GM12878 (cell line): ENCODE measurements around the gene C1orf174. TPM values are rescaled to one million over a fixed set of nuclear protein-coding genes. Genes with fewer than 3 reads are reported as not detected.

Source experiments
- CHD2 ChIP-seq: IDR thresholded peaks from 2 replicates; pipeline ENCODE4 v1.6.1; 2011; ENCODE audit warnings: low read depth, low read length, improper control_type of control experiment, borderline replicate concordance
- SIN3A ChIP-seq: IDR thresholded peaks from 2 replicates; pipeline ENCODE4 v1.6.1; 2012; ENCODE audit warnings: low read depth, low read length, improper control_type of control experiment
- YY1 ChIP-seq: IDR thresholded peaks from 2 replicates; pipeline ENCODE4 v1.6.1; 2011; ENCODE audit warnings: low read depth, mild to moderate bottlenecking, low read length
- polyA plus RNA-seq, 11 experiments: library from polyadenylated mRNA; depleted of rRNA in 4 of 11; unstranded in 6 of 11; stranded (reverse) in 5 of 11; fragments of >200 nt; fragmentation: Nextera tagmentation in 4 of 11; fragmentation: Illumina TruSeq in 1 of 11; extraction: Ambion mirVana in 4 of 11; extraction: Trizol in 1 of 11; gene quantifications; 1 replicate in 1 of 11; 2 replicates in 10 of 11; pipeline versions ENCODE4 v1.2.1 to v1.2.3, GENCODE V29; 2011 to 2016; ENCODE audit warnings: inconsistent platforms in 2 of 11, missing spikeins in 2 of 11, low read depth in 1 of 11
- total RNA-seq, 4 experiments: library from RNA; depleted of rRNA in 3 of 4; stranded (reverse); fragments of >200 nt in 3 of 4; fragmentation: Illumina TruSeq in 1 of 4; extraction: Trizol in 1 of 4; gene quantifications; 2 replicates each; pipeline versions ENCODE4 v1.2.1 to v1.2.3, GENCODE V29; 2013 to 2021
- TF ChIP-seq, protein P1 (sequence below): fragments of 450-650 bp; IDR thresholded peaks from 2 replicates; pipeline ENCODE4 v1.6.1; 2018; ENCODE audit warnings: borderline replicate concordance, mild to moderate bottlenecking; ENCODE audit not compliant: partially characterized antibody
- TF ChIP-seq, protein P2 (sequence below): fragments of 450-650 bp; formaldehyde crosslinking; IDR thresholded peaks from 2 replicates; pipeline ENCODE4 v1.4.0; 2022; ENCODE audit warnings: mild to moderate bottlenecking, moderate library complexity
- TF ChIP-seq, protein P3 (sequence below): IDR thresholded peaks from 2 replicates; pipeline ENCODE4 v1.6.1; 2012; ENCODE audit warnings: mild to moderate bottlenecking, low read depth, low read length
- TF ChIP-seq, protein P4 (sequence below): fragments of 450-650 bp; IDR thresholded peaks from 2 replicates; pipeline ENCODE4 v1.6.1; 2017; ENCODE audit warnings: mild to moderate bottlenecking
- TF ChIP-seq, protein P5 (sequence below): IDR thresholded peaks from 2 replicates; pipeline ENCODE4 v1.6.1; 2012; ENCODE audit warnings: improper control_type of control experiment, low read depth, low read length; ENCODE audit not compliant: insufficient replicate concordance
- TF ChIP-seq, protein P6 (sequence below): IDR thresholded peaks from 2 replicates; pipeline ENCODE4 v1.6.1; 2011; ENCODE audit warnings: borderline replicate concordance, low read depth, mild to moderate bottlenecking, moderate library complexity, low read length; ENCODE audit not compliant: insufficient read depth, poor library complexity, severe bottlenecking

The C1orf174 gene
- total and polyA plus RNA-seq, 10 of the 15 experiments (the other 5 are each of a cell fraction or from before 2014, with no cell fraction given): 17.5 to 35.4 (median 25.1) TPM

DNA sequence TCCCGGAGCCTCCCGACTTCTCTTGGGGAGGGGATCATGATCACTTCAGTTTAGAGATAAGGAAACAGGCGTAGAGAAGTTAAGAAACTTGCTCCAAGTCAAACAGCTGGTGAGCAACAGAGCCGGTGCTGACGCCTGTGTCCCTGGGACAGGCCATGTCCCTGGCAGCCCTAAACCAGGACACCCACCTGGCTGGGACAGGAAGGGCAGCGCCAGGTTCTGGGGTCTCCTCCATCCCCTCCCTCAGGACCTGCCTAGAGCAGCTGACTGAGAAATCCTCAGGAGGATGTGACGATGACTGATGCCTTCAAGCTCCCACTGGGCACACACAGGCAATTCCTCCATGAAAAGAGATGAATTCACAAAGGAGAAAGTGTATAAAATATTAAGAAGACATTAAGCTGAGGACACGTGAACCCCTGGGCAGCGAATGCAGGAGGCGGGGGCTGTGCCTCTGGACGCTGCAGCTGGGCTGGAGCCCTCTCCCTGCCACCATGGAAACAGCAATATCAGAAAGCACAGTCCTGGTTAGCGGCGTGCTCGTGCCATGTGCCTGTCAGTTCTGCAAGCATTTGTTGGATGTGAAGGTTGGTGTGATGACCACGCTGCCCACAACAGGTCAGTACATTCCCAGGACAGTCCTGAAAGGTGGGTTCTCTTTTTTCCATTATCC lies 40.1 kb upstream of the C1orf174 start (continued):
- TF ChIP-seq, protein P1, sequence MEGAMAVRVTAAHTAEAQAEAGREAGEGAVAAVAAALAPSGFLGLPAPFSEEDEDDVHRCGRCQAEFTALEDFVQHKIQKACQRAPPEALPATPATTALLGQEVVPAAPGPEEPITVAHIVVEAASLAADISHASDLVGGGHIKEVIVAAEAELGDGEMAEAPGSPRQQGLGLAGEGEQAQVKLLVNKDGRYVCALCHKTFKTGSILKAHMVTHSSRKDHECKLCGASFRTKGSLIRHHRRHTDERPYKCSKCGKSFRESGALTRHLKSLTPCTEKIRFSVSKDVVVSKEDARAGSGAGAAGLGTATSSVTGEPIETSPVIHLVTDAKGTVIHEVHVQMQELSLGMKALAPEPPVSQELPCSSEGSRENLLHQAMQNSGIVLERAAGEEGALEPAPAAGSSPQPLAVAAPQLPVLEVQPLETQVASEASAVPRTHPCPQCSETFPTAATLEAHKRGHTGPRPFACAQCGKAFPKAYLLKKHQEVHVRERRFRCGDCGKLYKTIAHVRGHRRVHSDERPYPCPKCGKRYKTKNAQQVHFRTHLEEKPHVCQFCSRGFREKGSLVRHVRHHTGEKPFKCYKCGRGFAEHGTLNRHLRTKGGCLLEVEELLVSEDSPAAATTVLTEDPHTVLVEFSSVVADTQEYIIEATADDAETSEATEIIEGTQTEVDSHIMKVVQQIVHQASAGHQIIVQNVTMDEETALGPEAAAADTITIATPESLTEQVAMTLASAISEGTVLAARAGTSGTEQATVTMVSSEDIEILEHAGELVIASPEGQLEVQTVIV: no peak
- TF ChIP-seq, protein P2, sequence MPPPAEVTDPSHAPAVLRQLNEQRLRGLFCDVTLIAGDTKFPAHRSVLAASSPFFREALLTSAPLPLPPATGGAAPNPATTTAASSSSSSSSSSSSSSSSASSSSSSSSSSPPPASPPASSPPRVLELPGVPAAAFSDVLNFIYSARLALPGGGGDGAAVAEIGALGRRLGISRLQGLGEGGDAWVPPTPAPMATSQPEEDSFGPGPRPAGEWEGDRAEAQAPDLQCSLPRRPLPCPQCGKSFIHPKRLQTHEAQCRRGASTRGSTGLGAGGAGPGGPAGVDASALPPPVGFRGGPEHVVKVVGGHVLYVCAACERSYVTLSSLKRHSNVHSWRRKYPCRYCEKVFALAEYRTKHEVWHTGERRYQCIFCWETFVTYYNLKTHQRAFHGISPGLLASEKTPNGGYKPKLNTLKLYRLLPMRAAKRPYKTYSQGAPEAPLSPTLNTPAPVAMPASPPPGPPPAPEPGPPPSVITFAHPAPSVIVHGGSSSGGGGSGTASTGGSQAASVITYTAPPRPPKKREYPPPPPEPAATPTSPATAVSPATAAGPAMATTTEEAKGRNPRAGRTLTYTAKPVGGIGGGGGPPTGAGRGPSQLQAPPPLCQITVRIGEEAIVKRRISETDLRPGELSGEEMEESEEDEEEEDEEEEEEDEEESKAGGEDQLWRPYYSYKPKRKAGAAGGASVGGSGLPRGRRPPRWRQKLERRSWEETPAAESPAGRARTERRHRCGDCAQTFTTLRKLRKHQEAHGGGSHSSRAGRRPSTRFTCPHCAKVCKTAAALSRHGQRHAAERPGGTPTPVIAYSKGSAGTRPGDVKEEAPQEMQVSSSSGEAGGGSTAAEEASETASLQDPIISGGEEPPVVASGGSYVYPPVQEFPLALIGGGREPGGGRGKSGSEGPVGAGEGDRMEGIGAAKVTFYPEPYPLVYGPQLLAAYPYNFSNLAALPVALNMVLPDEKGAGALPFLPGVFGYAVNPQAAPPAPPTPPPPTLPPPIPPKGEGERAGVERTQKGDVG (CRISPR knock-in tag): no peak
- TF ChIP-seq CHD2 (no peak), SIN3A (no peak), YY1 (no peak)
- TF ChIP-seq, protein P3, sequence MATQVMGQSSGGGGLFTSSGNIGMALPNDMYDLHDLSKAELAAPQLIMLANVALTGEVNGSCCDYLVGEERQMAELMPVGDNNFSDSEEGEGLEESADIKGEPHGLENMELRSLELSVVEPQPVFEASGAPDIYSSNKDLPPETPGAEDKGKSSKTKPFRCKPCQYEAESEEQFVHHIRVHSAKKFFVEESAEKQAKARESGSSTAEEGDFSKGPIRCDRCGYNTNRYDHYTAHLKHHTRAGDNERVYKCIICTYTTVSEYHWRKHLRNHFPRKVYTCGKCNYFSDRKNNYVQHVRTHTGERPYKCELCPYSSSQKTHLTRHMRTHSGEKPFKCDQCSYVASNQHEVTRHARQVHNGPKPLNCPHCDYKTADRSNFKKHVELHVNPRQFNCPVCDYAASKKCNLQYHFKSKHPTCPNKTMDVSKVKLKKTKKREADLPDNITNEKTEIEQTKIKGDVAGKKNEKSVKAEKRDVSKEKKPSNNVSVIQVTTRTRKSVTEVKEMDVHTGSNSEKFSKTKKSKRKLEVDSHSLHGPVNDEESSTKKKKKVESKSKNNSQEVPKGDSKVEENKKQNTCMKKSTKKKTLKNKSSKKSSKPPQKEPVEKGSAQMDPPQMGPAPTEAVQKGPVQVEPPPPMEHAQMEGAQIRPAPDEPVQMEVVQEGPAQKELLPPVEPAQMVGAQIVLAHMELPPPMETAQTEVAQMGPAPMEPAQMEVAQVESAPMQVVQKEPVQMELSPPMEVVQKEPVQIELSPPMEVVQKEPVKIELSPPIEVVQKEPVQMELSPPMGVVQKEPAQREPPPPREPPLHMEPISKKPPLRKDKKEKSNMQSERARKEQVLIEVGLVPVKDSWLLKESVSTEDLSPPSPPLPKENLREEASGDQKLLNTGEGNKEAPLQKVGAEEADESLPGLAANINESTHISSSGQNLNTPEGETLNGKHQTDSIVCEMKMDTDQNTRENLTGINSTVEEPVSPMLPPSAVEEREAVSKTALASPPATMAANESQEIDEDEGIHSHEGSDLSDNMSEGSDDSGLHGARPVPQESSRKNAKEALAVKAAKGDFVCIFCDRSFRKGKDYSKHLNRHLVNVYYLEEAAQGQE: no peak
- TF ChIP-seq, protein P4, sequence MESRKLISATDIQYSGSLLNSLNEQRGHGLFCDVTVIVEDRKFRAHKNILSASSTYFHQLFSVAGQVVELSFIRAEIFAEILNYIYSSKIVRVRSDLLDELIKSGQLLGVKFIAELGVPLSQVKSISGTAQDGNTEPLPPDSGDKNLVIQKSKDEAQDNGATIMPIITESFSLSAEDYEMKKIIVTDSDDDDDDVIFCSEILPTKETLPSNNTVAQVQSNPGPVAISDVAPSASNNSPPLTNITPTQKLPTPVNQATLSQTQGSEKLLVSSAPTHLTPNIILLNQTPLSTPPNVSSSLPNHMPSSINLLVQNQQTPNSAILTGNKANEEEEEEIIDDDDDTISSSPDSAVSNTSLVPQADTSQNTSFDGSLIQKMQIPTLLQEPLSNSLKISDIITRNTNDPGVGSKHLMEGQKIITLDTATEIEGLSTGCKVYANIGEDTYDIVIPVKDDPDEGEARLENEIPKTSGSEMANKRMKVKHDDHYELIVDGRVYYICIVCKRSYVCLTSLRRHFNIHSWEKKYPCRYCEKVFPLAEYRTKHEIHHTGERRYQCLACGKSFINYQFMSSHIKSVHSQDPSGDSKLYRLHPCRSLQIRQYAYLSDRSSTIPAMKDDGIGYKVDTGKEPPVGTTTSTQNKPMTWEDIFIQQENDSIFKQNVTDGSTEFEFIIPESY: no peak
- TF ChIP-seq, protein P5, sequence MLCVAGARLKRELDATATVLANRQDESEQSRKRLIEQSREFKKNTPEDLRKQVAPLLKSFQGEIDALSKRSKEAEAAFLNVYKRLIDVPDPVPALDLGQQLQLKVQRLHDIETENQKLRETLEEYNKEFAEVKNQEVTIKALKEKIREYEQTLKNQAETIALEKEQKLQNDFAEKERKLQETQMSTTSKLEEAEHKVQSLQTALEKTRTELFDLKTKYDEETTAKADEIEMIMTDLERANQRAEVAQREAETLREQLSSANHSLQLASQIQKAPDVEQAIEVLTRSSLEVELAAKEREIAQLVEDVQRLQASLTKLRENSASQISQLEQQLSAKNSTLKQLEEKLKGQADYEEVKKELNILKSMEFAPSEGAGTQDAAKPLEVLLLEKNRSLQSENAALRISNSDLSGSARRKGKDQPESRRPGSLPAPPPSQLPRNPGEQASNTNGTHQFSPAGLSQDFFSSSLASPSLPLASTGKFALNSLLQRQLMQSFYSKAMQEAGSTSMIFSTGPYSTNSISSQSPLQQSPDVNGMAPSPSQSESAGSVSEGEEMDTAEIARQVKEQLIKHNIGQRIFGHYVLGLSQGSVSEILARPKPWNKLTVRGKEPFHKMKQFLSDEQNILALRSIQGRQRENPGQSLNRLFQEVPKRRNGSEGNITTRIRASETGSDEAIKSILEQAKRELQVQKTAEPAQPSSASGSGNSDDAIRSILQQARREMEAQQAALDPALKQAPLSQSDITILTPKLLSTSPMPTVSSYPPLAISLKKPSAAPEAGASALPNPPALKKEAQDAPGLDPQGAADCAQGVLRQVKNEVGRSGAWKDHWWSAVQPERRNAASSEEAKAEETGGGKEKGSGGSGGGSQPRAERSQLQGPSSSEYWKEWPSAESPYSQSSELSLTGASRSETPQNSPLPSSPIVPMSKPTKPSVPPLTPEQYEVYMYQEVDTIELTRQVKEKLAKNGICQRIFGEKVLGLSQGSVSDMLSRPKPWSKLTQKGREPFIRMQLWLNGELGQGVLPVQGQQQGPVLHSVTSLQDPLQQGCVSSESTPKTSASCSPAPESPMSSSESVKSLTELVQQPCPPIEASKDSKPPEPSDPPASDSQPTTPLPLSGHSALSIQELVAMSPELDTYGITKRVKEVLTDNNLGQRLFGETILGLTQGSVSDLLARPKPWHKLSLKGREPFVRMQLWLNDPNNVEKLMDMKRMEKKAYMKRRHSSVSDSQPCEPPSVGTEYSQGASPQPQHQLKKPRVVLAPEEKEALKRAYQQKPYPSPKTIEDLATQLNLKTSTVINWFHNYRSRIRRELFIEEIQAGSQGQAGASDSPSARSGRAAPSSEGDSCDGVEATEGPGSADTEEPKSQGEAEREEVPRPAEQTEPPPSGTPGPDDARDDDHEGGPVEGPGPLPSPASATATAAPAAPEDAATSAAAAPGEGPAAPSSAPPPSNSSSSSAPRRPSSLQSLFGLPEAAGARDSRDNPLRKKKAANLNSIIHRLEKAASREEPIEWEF: no peak
- TF ChIP-seq, protein P6, sequence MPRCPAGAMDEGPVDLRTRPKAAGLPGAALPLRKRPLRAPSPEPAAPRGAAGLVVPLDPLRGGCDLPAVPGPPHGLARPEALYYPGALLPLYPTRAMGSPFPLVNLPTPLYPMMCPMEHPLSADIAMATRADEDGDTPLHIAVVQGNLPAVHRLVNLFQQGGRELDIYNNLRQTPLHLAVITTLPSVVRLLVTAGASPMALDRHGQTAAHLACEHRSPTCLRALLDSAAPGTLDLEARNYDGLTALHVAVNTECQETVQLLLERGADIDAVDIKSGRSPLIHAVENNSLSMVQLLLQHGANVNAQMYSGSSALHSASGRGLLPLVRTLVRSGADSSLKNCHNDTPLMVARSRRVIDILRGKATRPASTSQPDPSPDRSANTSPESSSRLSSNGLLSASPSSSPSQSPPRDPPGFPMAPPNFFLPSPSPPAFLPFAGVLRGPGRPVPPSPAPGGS: no peak
